ENCODE data around the gene ADAMTS16. TPM values are rescaled to one million over a fixed set of nuclear protein-coding genes. Genes with fewer than 3 reads are reported as not detected.

The ADAMTS16 gene
- total RNA-seq, 2 donors from 2014 or later = 0.11 TPM; not detected in 1

GRCh38 chr5:5314166-5314565, 174.0 kb downstream of the ADAMTS16 start:
- Histone ChIP-seq H3K27ac (no peak overlapping the region), H3K4me1 (replicated peaks) (peaks cover 3% of the 10 kb centered on the region), H3K4me3 (no peak overlapping the region), H3K9me3 (no peaks in the 10 kb centered on the region), H3K36me3 (no peaks in the 10 kb centered on the region), H3K27me3 (replicated peaks; ENCODE audit: insufficient read depth) (no peaks in the 10 kb centered on the region)
- TF ChIP-seq CTCF (IDR thresholded peaks at IDR 0.05) (no peak), POLR2AphosphoS5 (IDR thresholded peaks at IDR 0.05) (no peak), POLR2A (IDR thresholded peaks at IDR 0.05) (no peak)
- intact Hi-C loops (cut with DNase I) = no loop called here
- WGBS = 72% methylated on average over 3 of the region's 3 CpGs
- DNase-seq (ENCODE audit: low spot score) = no peak

GRCh38 chr5:5314626-5315025, 174.5 kb downstream of the ADAMTS16 start:
- Histone ChIP-seq H3K9me3 (no peaks in the 10 kb centered on the region), H3K4me1 (replicated peaks) (peaks cover 7% of the 10 kb centered on the region), H3K4me3 (no peak overlapping the region), H3K27ac (no peak overlapping the region), H3K27me3 (replicated peaks; ENCODE audit: insufficient read depth) (no peaks in the 10 kb centered on the region), H3K36me3 (no peaks in the 10 kb centered on the region)
- DNase-seq (ENCODE audit: low spot score) = no peak
- TF ChIP-seq POLR2AphosphoS5 (IDR thresholded peaks at IDR 0.05) (no peak), POLR2A (IDR thresholded peaks at IDR 0.05) (no peak), CTCF (IDR thresholded peaks at IDR 0.05) (no peak)
- intact Hi-C loops (cut with DNase I) = no loop called here
- WGBS = 90% methylated on average over 6 of the region's 6 CpGs

DNA sequence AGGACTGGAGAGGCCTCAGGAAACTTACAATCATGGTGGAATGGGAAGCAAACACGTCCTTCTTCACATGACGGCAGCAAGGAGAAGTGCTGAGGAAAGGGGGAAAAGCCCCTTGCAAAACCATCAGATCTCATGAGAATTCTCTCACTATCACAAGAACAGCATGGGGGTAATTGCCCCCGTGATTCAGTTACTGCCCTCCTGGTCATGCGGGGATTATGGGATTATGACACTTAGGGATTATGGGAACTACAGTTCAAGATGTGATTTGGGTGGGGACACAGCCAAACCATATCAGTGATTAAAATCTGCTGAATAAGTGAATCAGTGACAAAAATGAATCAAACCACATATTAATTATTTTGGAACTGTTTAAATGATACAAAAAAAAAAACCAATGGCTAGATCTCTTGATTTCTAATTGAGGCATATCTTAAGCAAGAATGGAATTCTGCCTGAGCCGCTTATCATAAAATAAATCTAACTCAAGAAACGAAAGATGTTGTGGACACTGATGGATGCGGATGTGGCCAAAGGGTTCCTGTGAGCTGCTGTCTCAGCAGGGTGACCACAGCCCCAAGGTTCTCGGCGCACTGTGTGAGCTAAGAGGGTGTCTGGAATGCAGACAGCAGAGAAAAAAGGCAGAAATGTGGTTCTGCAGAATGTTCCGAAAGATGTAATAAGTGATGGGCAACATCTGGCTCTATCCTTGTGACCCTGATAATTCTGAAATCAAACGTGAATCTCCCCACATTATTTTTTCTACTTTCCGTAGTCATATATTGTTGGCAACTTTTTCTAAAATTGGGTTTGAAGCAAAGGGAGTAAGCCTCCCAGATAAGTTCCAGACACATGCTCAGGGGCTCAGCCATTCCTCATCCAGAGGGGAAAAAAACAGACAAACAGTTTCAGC, 175.2 kb downstream of the ADAMTS16 start:
- Histone ChIP-seq H3K9me3 (no peaks in the 10 kb centered on the region), H3K27me3 (replicated peaks; ENCODE audit: insufficient read depth) (no peaks in the 10 kb centered on the region), H3K4me3 (no peak overlapping the region), H3K36me3 (no peaks in the 10 kb centered on the region), H3K27ac (no peak overlapping the region), H3K4me1 (replicated peaks) (peaks cover 6% of the 10 kb centered on the region)
- DNase-seq (ENCODE audit: low spot score) = no peak
- WGBS = 88% methylated on average over 12 of the region's 12 CpGs
- intact Hi-C loops (cut with DNase I) = no loop called here
- TF ChIP-seq CTCF (IDR thresholded peaks at IDR 0.05) (no peak), POLR2A (IDR thresholded peaks at IDR 0.05) (no peak), POLR2AphosphoS5 (IDR thresholded peaks at IDR 0.05) (no peak)

DNA sequence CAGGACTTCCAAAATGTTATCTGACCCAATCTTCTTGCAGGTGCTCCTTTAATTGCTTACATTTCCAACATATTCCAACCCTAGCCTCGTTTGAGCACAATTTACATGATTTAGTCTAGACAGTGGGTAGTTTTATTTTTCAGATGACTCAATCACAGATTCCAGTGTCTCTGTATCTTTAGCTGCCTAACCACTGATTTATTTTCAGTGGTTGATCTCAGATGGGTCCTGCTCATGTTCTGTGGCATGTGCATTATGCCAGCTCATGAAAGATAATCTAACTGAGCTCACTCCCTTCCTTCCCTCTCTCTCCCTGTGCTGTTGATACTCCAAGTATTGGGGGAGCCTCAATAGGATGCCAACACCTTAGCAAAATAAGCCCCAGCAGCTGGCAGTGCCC, 176.2 kb downstream of the ADAMTS16 start:
- H3K36me3 ChIP-seq = no peaks in the 10 kb centered on the region
- no peak for DNase-seq (ENCODE audit: low spot score)
- H3K9me3 ChIP-seq = no peaks in the 10 kb centered on the region
- no peak overlapping the region for H3K27ac ChIP-seq
- peaks cover 6% of the 10 kb centered on the region for H3K4me1 ChIP-seq (replicated peaks)
- H3K27me3 ChIP-seq (replicated peaks; ENCODE audit: insufficient read depth) = no peaks in the 10 kb centered on the region
- TF ChIP-seq POLR2AphosphoS5 (IDR thresholded peaks at IDR 0.05) = no peak
- TF ChIP-seq POLR2A (IDR thresholded peaks at IDR 0.05) = no peak
- no peak for TF ChIP-seq CTCF (IDR thresholded peaks at IDR 0.05)
- no peak overlapping the region for H3K4me3 ChIP-seq
- 30% methylated on average over 1 of the region's 1 CpG for WGBS
- intact Hi-C loops (cut with DNase I) = no loop called here

GRCh38 chr5:5317976-5318375, 177.8 kb downstream of the ADAMTS16 start:
- no peaks in the 10 kb centered on the region for H3K36me3 ChIP-seq
- H3K9me3 ChIP-seq = no peaks in the 10 kb centered on the region
- no peak overlapping the region for H3K27ac ChIP-seq
- WGBS = 95% methylated on average over 10 of the region's 10 CpGs
- no peak for DNase-seq (ENCODE audit: low spot score)
- TF ChIP-seq POLR2A (IDR thresholded peaks at IDR 0.05) (no peak), POLR2AphosphoS5 (IDR thresholded peaks at IDR 0.05) (no peak), CTCF (IDR thresholded peaks at IDR 0.05) (no peak)
- intact Hi-C loops (cut with DNase I) = no loop called here
- no peak overlapping the region for H3K4me3 ChIP-seq
- no peaks in the 10 kb centered on the region for H3K27me3 ChIP-seq (replicated peaks; ENCODE audit: insufficient read depth)
- peaks cover 6% of the 10 kb centered on the region for H3K4me1 ChIP-seq (replicated peaks)
